Measurements from ENCODE around the gene EFNA1. TPM values are rescaled to one million over a fixed set of nuclear protein-coding genes. Genes with fewer than 3 reads are reported as not detected.

EFNA1 gene, protein sequence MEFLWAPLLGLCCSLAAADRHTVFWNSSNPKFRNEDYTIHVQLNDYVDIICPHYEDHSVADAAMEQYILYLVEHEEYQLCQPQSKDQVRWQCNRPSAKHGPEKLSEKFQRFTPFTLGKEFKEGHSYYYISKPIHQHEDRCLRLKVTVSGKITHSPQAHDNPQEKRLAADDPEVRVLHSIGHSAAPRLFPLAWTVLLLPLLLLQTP
- 2.8 and 5.3 TPM in 2 replicates for total RNA-seq (2014; rRNA removed; shearing (Covaris generic))

DNA sequence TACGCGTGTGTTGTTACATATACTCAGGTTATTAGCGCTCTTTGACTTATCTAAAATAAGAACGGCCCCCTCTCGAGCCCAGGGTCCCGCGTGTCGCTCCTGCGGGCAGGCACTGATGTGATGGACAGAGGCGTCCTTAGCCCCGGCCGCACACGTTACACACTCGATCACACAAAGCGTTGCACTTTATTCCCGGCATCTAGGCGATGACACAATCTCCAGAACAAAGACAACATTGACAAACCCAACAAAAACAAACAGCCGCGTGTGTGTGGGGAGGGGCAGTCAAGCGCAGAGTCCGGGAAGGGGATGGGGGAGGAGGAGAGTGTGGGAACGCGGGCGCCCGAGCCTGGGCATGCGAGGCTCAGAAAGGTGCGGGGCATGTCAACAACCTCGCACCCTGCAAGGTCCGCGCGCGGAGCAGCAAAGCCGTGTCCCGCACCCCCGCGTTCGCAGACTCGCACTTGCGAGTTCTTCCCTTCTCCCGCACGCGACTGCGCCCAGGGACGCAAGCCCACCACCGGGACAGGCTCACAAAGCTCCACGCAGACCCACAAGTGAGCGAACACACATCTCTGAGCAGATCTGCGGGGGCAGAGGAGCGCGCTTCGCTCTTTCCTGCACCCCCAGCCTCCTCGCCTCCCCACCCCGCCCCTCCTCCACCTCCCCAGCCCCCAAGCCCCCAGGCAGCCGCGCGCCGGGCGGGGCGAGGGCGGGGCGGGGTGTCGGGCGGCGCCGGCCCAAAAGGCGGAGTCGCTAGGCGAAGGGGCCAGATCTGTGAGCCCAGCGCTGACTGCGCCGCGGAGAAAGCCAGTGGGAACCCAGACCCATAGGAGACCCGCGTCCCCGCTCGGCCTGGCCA, at the start of gene EFNA1:
EFNA1 (plus strand) TSS at position 772 of the 862 bp plus-strand sequence. CDS start 102 bp downstream, outside the sequence.
- in situ Hi-C loops (cut with HindIII; ENCODE audit: low sequenced_read_pairs), result no loop called here
- DNase-seq (ENCODE audit: low spot score), result peak; percentile 77

DNA sequence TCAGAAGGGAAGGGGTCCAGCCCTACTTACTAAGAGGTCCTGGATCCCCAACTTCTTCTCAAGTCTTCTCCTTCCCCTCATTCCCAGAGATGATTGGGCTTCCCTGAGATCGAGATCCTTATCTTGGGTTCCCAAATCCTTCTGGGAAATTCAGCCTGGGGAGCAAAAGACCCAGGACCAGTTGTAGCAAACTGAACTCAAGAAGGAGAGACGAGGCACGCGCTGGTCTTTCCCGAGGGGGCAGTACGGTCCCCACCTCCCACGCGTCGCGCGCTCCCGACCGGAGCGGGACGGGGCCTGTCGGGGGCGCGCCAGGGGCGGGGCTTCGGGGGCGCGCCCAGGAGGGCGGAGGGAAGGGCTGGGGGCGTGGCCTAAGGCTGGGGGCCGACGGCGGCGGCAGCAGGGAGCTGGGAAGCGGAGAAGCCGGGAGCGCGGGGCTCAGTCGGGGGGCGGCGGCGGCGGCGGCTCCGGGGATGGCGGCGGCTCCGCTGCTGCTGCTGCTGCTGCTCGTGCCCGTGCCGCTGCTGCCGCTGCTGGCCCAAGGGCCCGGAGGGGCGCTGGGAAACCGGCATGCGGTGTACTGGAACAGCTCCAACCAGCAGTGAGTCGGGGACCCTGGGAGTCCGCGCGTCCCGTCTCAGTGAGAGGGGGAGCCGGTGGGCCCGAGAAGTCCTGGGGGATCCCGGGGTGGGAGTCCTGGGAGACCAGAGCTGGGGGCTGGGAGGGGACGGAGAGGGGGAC, 49.0 kb upstream of the EFNA1 start, which contains the start of gene EFNA3:
EFNA3 (plus strand) TSS at position 369 of the 741 bp plus-strand sequence; CDS start at position 474, 105 bp downstream.
- DNase-seq (ENCODE audit: low spot score), result peak; percentile 49
- in situ Hi-C loops (cut with HindIII; ENCODE audit: low sequenced_read_pairs), result no loop called here

DNA sequence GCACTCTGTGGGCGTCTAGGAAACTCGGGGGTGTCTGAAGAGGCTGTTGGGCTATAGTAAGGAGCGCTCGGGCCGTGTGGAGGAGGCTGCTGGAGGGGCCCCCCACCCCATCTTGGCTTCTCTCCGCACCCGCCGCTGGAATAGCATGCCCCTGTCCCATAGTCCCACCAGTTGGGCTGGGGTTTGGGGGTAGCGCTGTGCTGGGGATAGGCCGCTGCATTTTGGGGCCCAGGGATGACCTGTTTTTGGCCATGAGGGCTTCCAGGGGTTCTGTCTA, 48.5 kb upstream of the EFNA1 start:
- DNase-seq (ENCODE audit: low spot score), result no peak
- in situ Hi-C loops (cut with HindIII; ENCODE audit: low sequenced_read_pairs), result no loop called here

DNA sequence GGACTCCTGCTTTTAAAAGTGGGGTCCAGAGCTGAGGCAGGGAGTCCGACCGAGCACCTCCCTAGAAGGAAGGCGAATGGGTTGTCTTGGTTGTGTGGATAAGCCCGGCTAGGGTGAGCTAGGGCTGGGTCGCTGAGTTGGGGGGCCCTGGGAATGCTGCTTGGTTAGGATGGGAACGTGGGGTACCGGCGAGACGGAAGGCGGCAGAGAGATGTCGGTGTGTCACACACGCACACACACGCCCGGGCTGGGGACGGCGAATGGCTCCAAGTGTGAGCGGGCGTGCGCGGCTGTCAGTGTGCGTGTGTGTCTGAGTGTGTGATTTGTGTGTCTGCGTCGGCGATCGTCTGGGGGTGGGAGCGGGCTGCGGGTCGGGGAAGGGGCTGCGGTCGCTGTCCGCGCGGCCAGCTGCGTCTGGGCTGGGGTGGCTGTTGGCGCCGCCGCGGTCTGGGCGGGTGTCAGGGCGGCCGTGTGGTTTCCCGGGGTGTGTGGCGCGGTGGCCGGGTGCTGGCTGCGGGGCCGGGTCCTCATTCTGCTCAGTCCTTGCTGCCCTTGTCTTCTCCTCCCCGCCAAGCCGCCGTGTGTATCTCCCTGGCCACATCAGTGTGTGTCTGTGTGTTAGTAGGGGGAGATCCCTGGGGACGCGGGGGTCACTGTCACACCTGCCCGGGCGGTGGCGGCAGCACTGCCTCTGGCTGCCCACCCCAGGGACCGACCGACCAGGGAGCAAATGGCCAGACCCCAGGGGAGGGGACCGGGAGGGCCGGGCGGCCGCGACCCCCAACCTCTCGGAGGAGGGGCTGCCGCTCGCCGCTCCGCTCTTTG, 48.0 kb upstream of the EFNA1 start:
- in situ Hi-C loops (cut with HindIII; ENCODE audit: low sequenced_read_pairs), result no loop called here
- no peak for DNase-seq (ENCODE audit: low spot score)

DNA sequence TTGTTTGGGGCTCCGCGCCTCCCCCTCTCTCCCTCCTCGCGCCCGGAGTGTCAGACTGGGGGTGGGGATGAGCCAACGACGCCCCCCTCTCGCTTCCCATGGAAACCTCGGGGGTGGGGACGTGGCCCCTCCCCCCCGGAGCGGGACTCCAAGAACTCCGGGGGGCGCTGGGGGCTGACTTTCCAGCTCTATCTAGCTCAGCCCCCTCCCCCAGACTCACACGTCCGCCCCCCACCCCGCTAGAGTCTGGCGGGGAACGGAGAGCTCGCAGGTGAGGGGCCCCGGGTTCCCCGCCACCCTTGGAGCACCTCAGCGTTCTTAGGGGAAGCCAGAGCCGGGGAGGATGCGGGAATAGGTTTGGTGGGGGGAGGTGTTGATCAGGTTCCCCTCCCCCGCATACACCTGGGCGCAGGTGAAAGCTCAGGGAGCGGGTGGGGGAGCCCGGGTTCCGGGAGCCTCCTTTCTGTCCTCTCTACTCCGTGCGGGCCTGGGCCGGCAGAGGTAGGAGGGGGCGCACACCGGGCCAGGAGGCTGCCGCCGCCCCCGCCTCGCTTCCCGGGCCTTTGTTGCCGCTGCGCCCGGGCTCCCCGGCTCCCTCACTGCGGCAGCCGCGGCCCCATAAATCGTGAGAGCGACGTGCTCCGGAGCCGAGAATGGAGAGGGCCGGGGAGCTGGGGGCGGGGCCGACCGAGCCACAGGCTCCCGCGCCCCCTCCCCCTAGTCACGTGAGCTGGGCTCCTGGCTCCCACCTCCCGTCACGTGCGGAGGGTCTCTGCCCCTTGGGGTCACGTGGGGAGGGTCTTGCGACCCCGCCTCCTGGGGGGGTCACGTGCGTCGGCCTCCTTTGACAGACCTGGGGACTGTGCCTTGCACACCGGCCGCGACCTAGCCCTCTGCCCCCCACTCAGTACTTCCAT, 47.1 kb upstream of the EFNA1 start:
- no peak for DNase-seq (ENCODE audit: low spot score)
- in situ Hi-C loops (cut with HindIII; ENCODE audit: low sequenced_read_pairs), result no loop called here

DNA sequence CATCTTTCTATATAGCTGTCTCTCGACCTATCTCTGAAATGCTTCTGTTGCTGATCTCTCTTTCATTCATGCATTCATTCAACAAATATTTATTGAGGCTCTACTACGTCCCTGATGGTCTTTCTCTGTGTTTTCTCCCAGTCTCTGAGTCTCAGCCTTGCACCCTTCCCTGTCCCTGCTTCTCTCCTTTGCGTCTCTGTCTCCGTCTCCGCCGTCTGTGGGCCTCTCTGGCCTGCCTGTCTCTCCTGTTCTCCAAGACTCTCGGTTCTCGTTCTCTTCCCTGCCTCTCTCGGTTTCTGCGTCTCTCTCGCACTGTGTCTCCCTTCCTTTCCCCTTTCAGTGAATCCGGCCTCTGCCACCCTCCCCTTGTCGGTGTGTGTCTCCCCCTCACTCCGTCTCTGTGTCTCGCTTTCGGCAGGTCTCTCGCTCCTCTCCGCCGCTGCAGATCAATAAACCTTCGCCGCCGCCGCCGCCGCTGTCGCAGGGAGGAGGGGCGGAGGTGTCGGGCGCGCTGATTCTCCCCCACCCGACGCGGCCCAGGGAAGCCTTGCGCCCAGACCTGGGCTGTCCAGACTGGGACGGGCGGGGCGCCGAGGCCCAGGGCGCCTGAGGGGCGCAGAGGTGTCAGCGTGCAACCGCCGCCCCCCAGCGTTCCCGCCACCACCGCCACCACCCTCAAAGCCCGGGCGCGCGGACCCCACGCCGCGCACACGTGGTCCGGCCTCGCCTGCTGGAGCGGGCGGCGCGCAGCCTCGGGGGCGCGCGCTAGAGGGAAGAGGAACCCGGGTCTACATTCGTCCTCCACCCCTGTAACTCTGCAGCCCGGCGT, 46.0 kb upstream of the EFNA1 start:
- in situ Hi-C loops (cut with HindIII; ENCODE audit: low sequenced_read_pairs), result no loop called here
- DNase-seq (ENCODE audit: low spot score), result no peak

DNA sequence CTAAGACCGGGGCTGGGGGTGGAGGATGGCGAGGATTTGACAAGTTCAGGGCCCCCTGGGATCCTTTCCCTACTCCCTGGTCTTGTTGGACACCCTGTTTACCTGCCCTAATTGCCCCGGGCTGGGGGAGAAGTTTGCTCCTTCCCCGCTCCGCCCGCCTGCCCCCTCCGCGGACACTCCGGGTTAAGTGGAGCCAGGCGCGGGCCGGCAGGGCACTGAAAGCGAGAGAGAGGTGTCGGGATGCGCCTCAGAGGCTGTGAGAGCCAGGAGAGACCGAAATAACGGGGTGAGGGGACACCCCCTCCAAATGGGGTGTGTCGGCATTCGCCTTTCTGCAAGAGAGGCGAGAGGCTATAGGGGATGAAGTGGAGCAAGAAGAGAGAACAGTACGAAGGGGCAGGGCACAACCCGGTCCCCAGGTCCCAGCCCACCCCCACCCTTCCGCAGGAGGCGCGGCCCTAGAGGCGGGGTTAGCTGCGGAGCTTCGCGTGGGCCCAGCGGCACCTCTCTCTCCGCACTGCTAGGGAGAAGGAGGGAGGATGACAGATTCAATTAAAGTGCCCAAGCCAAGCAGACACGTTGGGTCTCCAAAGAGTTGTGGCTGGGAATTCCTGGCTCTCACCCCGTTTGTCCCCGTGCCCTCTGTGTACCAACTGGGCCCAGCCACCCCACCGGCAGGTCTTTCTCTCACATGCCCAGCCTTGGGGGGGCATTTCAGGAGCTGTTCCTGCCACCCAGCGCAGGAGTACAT, 45.2 kb upstream of the EFNA1 start:
- no peak for DNase-seq (ENCODE audit: low spot score)
- in situ Hi-C loops (cut with HindIII; ENCODE audit: low sequenced_read_pairs), result no loop called here

DNA sequence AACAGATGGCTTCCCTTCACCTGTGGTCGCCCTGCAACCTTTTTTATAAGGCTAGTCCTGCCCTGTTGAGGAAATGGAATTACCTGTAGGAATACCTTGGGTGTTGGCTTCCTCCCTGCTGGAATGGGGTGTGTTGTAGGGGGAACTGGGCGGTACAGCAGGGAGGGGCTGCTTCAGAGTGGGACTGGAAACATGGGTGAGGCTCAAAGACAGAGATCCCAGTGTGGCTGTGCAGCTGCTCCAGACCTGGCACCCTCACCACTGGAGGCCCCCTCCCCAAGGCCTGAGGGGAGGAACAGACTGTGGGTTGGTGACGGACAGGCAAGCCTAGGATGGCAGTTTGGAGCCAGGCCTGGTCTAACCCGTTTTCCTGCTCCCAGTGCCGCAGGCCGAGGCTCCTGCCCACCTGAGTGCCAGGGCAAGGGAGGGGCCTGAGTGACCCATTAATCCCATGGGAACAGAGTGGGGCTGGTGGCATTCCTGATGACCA, 44.6 kb upstream of the EFNA1 start:
- DNase-seq (ENCODE audit: low spot score), result no peak
- in situ Hi-C loops (cut with HindIII; ENCODE audit: low sequenced_read_pairs), result no loop called here

DNA sequence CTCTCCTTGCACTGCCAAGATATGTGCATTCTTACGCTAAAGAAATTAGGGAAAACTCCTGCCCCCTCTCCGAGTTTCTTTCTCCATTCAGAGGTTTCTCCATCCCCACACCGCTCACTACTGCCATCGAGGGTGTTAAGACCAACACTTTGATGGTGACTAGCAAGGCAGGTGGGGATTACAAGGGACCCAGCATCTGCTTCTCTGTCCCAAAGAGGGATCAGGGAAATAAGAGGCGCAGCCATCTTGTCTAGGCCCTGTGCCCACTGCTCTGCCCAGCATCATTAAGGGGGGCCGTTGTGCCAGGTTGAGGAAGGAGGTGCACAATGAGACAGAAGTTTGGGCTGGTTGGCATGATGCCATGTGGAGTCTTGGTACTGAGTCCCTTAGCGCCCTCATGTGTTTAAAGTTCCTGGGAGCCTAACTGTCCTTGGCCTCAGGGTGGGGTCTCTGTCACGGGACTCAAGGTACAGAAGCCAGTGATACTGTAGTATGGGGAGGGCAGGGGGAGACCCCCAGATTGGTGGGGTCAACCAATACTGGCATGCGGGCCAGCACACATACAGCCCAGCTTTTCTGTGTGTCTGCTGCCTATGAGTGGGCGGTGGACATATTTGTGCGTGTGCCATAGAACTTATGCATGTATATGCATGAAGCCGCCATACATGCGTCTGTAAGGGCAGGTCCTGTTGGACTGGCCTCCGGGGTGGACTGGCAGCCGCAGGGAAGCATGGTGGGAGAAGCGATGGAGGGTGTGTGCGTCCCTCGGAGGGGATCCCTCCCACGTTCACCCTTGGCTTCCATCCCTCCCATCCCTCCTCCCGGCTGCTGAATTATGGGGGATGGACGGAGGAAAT, 43.6 kb upstream of the EFNA1 start:
- peak; percentile 53 for DNase-seq (ENCODE audit: low spot score)
- in situ Hi-C loops (cut with HindIII; ENCODE audit: low sequenced_read_pairs), result no loop called here

DNA sequence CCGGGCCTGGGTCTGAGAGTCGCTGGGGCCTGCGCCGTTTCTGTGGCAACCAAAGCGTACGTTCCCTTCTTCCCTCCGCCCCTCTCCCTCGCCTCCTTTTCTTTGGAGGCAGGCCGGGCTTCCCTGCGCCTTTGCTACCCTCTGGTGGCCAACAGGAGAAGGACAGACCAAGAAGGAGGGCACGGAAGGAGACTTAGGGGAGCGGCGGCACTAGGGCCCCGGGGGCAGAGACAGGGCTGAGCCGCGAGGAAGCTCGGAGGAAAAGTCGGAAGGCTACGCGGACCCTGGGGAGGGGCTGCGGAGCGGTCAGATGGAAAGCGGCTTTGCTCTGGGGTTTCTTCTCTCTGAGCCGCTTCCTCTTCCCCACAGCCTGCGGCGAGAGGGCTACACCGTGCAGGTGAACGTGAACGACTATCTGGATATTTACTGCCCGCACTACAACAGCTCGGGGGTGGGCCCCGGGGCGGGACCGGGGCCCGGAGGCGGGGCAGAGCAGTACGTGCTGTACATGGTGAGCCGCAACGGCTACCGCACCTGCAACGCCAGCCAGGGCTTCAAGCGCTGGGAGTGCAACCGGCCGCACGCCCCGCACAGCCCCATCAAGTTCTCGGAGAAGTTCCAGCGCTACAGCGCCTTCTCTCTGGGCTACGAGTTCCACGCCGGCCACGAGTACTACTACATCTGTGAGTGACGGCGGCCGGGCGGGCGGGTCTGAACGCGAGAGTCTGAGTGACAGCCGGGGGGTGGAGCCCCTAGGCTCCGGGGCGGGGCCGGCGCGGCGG, 42.8 kb upstream of the EFNA1 start:
- in situ Hi-C loops (cut with HindIII; ENCODE audit: low sequenced_read_pairs), result no loop called here
- peak; percentile 97 for DNase-seq (ENCODE audit: low spot score)

DNA sequence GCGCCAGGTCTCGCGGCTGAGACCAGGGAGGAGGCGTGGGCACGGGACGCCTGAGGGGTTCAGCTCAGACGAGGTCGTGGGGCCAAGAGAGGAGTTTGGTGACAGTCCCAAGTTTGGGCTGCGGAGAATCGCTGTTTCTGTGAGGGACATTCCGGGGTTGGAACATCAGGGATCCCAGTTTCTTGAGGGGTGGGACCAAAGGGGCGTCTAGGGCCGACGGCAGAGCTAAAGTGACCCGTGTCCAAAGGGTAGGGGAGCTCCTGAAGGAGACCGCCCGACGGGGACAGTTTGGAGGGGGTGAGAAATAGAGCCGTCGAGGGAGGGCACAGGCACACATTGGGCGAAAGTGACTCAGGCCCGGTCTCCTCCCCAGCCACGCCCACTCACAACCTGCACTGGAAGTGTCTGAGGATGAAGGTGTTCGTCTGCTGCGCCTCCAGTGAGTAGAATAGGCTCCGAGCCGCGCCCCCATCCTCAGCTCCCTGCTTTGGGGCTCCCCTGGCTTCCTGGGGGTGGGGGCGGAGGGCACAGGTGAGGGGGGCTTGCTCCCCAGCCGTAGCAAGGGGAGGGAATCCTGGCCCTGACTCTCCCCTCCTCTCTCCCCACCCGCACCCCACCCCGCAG, 42.1 kb upstream of the EFNA1 start:
- DNase-seq (ENCODE audit: low spot score), result no peak
- in situ Hi-C loops (cut with HindIII; ENCODE audit: low sequenced_read_pairs), result no loop called here

DNA sequence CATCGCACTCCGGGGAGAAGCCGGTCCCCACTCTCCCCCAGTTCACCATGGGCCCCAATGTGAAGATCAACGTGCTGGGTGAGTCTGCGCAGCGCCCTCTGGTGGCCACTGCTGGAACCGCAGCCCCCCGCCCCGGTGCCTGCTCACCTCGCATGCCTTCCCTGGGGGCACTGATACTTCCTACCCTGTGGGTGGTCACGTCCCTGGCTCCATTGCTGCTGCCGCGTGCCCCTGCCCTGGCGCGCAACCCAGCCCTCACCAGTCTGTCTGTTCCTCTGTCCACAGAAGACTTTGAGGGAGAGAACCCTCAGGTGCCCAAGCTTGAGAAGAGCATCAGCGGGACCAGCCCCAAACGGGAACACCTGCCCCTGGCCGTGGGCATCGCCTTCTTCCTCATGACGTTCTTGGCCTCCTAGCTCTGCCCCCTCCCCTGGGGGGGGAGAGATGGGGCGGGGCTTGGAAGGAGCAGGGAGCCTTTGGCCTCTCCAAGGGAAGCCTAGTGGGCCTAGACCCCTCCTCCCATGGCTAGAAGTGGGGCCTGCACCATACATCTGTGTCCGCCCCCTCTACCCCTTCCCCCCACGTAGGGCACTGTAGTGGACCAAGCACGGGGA, 41.4 kb upstream of the EFNA1 start:
- in situ Hi-C loops (cut with HindIII; ENCODE audit: low sequenced_read_pairs), result no loop called here
- peak; percentile 53 for DNase-seq (ENCODE audit: low spot score)

DNA sequence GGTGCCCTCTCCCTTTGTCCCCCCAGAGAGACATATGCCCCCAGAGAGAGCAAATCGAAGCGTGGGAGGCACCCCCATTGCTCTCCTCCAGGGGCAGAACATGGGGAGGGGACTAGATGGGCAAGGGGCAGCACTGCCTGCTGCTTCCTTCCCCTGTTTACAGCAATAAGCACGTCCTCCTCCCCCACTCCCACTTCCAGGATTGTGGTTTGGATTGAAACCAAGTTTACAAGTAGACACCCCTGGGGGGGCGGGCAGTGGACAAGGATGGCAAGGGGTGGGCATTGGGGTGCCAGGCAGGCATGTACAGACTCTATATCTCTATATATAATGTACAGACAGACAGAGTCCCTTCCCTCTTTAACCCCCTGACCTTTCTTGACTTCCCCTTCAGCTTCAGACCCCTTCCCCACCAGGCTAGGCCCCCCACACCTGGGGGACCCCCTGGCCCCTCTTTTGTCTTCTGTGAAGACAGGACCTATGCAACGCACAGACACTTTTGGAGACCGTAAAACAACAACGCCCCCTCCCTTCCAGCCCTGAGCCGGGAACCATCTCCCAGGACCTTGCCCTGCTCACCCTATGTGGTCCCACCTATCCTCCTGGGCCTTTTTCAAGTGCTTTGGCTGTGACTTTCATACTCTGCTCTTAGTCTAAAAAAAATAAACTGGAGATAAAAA, 40.7 kb upstream of the EFNA1 start:
- in situ Hi-C loops (cut with HindIII; ENCODE audit: low sequenced_read_pairs), result no loop called here

More for the DNA sequence above, 40.7 kb upstream of the EFNA1 start:
- DNase-seq (ENCODE audit: low spot score), result no peak
